Dermis microvascular lymphatic vessel endothelial cell (primary cell): Measurements from ENCODE around the gene PLA2G12B. TPM values are rescaled to one million over a fixed set of nuclear protein-coding genes. Genes with fewer than 3 reads are reported as not detected.

Experiments used
- DNase-seq, 2 donors: peaks; one replicate each; pipeline versions ENCODE4 v3.0.0 to v3.0.0-alpha.2; 2010; ENCODE audit warnings: low read depth in 2 of 2
- total RNA-seq: library from RNA; depleted of rRNA; stranded (reverse); fragments of >200 nt; gene quantifications from 2 replicates; pipeline ENCODE4 v1.2.1, GENCODE V29; 2014

The PLA2G12B gene
- total RNA-seq, 1 donor from 2014 or later, result 0.13 TPM

- no peak for DNase-seq
These were observed 64.5 kb downstream of the PLA2G12B start for GRCh38 chr10:72890086-72890485.

DNA sequence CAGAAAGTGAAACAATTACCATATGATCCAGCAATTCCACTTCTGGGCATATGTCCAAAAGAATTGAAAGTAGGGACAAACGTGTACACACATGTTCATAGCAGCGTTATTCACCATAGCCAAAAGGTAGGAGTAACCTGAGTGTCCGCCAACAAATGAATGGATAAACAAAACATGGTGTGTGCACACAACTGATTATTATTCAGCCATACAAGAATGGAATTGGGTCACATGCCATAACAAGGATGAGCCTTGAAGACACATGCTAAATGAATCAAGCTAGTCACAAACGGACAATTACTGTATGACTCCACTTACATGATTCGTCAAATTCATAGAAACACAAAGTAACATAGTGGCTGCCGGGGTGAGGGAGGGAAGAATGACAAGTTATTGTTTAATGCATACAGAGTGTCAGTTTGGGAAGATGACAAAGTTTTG lies 65.2 kb downstream of the PLA2G12B start:
- DNase-seq, result peak; percentile 48 to 54

GRCh38 chr10:72888151-72888638 lies 66.4 kb downstream of the PLA2G12B start:
- peak in 1 of 2 donors; percentile 7 for DNase-seq

GRCh38 chr10:72887043-72887442 lies 67.6 kb downstream of the PLA2G12B start:
- DNase-seq, result peak; percentile 54 to 81

- peak in 1 of 2 donors; percentile 44 for DNase-seq
These were observed 68.0 kb downstream of the PLA2G12B start for GRCh38 chr10:72886621-72887020.

DNA sequence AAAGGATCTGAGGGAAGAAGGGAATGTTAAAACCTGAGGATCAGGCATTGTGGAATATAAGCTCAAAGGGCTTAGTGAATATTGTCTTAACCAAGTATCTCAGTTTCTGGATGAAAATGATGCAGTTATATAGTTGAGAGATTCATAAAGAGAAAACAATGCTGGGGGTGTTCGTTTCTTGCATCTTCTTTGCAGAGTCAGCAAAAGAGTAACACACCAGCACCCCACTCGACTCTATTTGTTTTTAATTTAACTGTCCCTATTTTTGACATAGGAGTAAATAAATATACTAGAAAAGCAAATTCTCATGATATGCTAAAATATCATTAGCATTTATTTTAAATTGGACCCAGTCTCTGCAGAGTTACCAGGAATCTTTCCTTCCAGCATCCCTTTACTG lies 68.7 kb downstream of the PLA2G12B start:
- DNase-seq, result no peak

Other genes starting within 250 kb of the PLA2G12B start
- gene OIT3, start 61.1 kb downstream of the PLA2G12B start, total RNA-seq, result under 0.01 and 0.13 TPM in 2 replicates
- gene P4HA1, start 142.1 kb upstream of the PLA2G12B start, total RNA-seq, result 50.7 and 55.7 TPM in 2 replicates
- gene NUDT13, start 155.6 kb upstream of the PLA2G12B start, total RNA-seq, result 1.0 and 1.3 TPM in 2 replicates
- 19.1 and 21.6 TPM in 2 replicates for gene ECD, start 213.2 kb upstream of the PLA2G12B start, total RNA-seq
- 19.6 and 25.5 TPM in 2 replicates for gene FAM149B1, start 213.3 kb upstream of the PLA2G12B start, total RNA-seq